ENCODE measurements around the gene PRKAB2. TPM values are rescaled to one million over a fixed set of nuclear protein-coding genes. Genes with fewer than 3 reads are reported as not detected.
A peak's percentile ranks its signal among the peaks of the same experiment; 100 is the strongest.

The PRKAB2 gene
- total and polyA plus RNA-seq, 2 of the 13 experiments (the other 11 are each of a cell fraction or from before 2014, with no cell fraction given), result 44.0 to 118 TPM

DNA sequence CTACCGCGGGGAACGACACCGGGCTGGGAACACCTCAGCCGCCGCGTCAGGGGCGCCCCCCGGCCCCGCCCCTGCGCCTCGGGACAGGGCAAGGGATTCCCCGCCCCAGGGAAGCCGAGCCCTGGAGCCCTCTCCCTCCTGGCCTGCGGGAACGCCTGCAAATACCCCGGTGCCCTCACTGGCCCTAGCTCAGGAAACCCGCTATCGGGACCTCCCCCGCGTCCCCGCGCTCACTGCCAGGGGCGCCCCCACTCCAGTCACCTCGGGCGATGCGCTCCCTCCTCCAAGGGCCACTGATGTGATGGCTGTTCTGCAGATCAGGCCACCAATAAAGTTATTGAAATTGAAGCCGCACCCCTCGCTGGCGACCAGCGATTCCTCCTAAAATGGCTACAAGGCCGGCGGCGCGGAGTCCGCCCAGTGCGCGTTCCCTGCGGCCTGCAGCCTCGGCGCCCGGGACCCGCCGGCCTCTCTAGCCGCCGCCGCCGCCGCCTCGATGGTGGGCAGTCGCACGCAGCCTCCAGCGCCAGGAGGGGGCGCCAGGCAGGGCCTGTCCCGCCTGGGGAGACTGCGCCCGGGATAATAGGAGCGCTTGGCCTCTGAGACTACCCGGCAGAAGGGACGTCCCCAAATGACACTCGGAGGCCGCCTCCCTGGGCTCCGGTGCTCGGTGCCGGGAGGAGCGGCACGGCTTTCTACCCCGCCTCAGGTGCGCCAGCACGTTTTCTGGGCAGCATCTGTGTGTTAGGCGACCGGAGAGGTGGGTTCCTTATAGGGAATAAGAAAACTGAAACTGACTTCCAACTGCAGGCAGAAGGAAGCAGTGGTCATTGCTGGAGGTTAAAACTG is at the start of gene PRKAB2 (continued):
- TF ChIP-seq, protein P1, sequence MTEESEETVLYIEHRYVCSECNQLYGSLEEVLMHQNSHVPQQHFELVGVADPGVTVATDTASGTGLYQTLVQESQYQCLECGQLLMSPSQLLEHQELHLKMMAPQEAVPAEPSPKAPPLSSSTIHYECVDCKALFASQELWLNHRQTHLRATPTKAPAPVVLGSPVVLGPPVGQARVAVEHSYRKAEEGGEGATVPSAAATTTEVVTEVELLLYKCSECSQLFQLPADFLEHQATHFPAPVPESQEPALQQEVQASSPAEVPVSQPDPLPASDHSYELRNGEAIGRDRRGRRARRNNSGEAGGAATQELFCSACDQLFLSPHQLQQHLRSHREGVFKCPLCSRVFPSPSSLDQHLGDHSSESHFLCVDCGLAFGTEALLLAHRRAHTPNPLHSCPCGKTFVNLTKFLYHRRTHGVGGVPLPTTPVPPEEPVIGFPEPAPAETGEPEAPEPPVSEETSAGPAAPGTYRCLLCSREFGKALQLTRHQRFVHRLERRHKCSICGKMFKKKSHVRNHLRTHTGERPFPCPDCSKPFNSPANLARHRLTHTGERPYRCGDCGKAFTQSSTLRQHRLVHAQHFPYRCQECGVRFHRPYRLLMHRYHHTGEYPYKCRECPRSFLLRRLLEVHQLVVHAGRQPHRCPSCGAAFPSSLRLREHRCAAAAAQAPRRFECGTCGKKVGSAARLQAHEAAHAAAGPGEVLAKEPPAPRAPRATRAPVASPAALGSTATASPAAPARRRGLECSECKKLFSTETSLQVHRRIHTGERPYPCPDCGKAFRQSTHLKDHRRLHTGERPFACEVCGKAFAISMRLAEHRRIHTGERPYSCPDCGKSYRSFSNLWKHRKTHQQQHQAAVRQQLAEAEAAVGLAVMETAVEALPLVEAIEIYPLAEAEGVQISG (CRISPR knock-in tag; IDR thresholded peaks at IDR 0.05), result peak; percentile 99
- TF ChIP-seq CENPT (CRISPR knock-in tag; IDR thresholded peaks at IDR 0.05; ENCODE audit: low read depth) (no peak), JDP2 (CRISPR knock-in tag; IDR thresholded peaks at IDR 0.05; ENCODE audit: borderline replicate concordance) (no peak), GABPB1 (CRISPR knock-in tag; IDR thresholded peaks at IDR 0.05) (peak; percentile 76), U2AF2 (IDR thresholded peaks at IDR 0.05; ENCODE audit: low read depth, low read length) (no peak), ATRX (CRISPR knock-in tag; IDR thresholded peaks at IDR 0.05; ENCODE audit: borderline replicate concordance) (no peak), SAFB2 (CRISPR knock-in tag; IDR thresholded peaks at IDR 0.05; ENCODE audit: borderline replicate concordance, low read depth) (peak; percentile 37; the same call in 1 of the 2 replicates), KDM5B (CRISPR knock-in tag; IDR thresholded peaks at IDR 0.05; ENCODE audit: borderline replicate concordance) (peak; percentile 74; the same call in 1 of the 2 replicates), ZNF749 (CRISPR knock-in tag; IDR thresholded peaks at IDR 0.05; ENCODE audit: borderline replicate concordance) (no peak; the same call in 1 of the 2 replicates), ZNF24 (IDR thresholded peaks at IDR 0.05) (0 out of 2 replicates have a peak, but pooled peaks have one; percentile 53), FOSL1 (CRISPR knock-in tag; IDR thresholded peaks at IDR 0.05; ENCODE audit: borderline replicate concordance) (0 out of 2 replicates have a peak, but pooled peaks have one; percentile 0)
- TF ChIP-seq, protein P2, sequence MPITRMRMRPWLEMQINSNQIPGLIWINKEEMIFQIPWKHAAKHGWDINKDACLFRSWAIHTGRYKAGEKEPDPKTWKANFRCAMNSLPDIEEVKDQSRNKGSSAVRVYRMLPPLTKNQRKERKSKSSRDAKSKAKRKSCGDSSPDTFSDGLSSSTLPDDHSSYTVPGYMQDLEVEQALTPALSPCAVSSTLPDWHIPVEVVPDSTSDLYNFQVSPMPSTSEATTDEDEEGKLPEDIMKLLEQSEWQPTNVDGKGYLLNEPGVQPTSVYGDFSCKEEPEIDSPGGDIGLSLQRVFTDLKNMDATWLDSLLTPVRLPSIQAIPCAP (CRISPR knock-in tag; IDR thresholded peaks at IDR 0.05; ENCODE audit: low read depth), result no peak
- TF ChIP-seq, protein P3, sequence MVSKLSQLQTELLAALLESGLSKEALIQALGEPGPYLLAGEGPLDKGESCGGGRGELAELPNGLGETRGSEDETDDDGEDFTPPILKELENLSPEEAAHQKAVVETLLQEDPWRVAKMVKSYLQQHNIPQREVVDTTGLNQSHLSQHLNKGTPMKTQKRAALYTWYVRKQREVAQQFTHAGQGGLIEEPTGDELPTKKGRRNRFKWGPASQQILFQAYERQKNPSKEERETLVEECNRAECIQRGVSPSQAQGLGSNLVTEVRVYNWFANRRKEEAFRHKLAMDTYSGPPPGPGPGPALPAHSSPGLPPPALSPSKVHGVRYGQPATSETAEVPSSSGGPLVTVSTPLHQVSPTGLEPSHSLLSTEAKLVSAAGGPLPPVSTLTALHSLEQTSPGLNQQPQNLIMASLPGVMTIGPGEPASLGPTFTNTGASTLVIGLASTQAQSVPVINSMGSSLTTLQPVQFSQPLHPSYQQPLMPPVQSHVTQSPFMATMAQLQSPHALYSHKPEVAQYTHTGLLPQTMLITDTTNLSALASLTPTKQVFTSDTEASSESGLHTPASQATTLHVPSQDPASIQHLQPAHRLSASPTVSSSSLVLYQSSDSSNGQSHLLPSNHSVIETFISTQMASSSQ (IDR thresholded peaks at IDR 0.05; ENCODE audit: low read depth), result peak; percentile 21; the same call in 1 of the 2 replicates
- TF ChIP-seq, protein P3 (CRISPR knock-in tag; IDR thresholded peaks at IDR 0.05; ENCODE audit: borderline replicate concordance), result peak; percentile 91
- TF ChIP-seq, protein P4, sequence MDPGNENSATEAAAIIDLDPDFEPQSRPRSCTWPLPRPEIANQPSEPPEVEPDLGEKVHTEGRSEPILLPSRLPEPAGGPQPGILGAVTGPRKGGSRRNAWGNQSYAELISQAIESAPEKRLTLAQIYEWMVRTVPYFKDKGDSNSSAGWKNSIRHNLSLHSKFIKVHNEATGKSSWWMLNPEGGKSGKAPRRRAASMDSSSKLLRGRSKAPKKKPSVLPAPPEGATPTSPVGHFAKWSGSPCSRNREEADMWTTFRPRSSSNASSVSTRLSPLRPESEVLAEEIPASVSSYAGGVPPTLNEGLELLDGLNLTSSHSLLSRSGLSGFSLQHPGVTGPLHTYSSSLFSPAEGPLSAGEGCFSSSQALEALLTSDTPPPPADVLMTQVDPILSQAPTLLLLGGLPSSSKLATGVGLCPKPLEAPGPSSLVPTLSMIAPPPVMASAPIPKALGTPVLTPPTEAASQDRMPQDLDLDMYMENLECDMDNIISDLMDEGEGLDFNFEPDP (CRISPR knock-in tag; conservative IDR thresholded peaks at IDR 0.05), result 0 out of 2 replicates have a peak, but pooled peaks have one; percentile 6
- TF ChIP-seq, protein P5, sequence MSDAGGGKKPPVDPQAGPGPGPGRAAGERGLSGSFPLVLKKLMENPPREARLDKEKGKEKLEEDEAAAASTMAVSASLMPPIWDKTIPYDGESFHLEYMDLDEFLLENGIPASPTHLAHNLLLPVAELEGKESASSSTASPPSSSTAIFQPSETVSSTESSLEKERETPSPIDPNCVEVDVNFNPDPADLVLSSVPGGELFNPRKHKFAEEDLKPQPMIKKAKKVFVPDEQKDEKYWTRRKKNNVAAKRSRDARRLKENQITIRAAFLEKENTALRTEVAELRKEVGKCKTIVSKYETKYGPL (CRISPR knock-in tag; IDR thresholded peaks at IDR 0.05), result 0 out of 2 replicates have a peak, but pooled peaks have one; percentile 27
- TF ChIP-seq, protein P6, sequence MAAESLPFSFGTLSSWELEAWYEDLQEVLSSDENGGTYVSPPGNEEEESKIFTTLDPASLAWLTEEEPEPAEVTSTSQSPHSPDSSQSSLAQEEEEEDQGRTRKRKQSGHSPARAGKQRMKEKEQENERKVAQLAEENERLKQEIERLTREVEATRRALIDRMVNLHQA (CRISPR knock-in tag; IDR thresholded peaks at IDR 0.05), result no peak
